Stimulated activated CD4-positive, alpha-beta T cell treated with anti-CD3 and anti-CD28 coated beads, Interleukin-15, amount 100 ng/mL, for 24 hours (primary cell): ENCODE data around the gene LCP2.
A peak's percentile ranks its signal among the peaks of the same experiment; 100 is the strongest.

Experiments
- DNase-seq: peaks from one replicate; pipeline ENCODE4 v3.0.0-alpha.2; 2020

Gene LCP2

GRCh38 chr5:170294556-170294955, 3.0 kb downstream of the LCP2 start:
- DNase-seq: no peak

- no peak for DNase-seq
These were observed 3.5 kb downstream of the LCP2 start for GRCh38 chr5:170294057-170294456.

GRCh38 chr5:170293273-170293672, 4.3 kb downstream of the LCP2 start:
- peak; percentile 68 for DNase-seq

GRCh38 chr5:170292179-170293104, 5.1 kb downstream of the LCP2 start:
- DNase-seq: no peak

GRCh38 chr5:170290498-170290897, 7.1 kb downstream of the LCP2 start:
- no peak for DNase-seq

GRCh38 chr5:170289764-170290163, 7.8 kb downstream of the LCP2 start:
- no peak for DNase-seq

GRCh38 chr5:170289121-170289520, 8.5 kb downstream of the LCP2 start:
- DNase-seq: no peak

GRCh38 chr5:170288551-170288950, 9.0 kb downstream of the LCP2 start:
- no peak for DNase-seq

GRCh38 chr5:170288151-170288550, 9.4 kb downstream of the LCP2 start:
- DNase-seq: no peak

- DNase-seq: no peak
These were observed 10.0 kb downstream of the LCP2 start for GRCh38 chr5:170287532-170287931.

GRCh38 chr5:170286386-170286925, 11.1 kb downstream of the LCP2 start:
- DNase-seq: no peak

- DNase-seq: no peak
These were observed 12.4 kb downstream of the LCP2 start for GRCh38 chr5:170285181-170285580.

- DNase-seq: no peak
These were observed 13.3 kb downstream of the LCP2 start for GRCh38 chr5:170284231-170284630.

GRCh38 chr5:170283296-170283695, 14.3 kb downstream of the LCP2 start:
- DNase-seq: no peak

GRCh38 chr5:170280011-170280493, 17.5 kb downstream of the LCP2 start:
- DNase-seq: no peak

GRCh38 chr5:170279459-170279817, 18.1 kb downstream of the LCP2 start:
- DNase-seq: no peak

- peak; percentile 90 for DNase-seq
These were observed 18.7 kb downstream of the LCP2 start for GRCh38 chr5:170278611-170279458.

GRCh38 chr5:170277867-170278281, 19.7 kb downstream of the LCP2 start:
- no peak for DNase-seq

- no peak for DNase-seq
These were observed 21.4 kb downstream of the LCP2 start for GRCh38 chr5:170276140-170276539.

GRCh38 chr5:170275376-170275994, 22.1 kb downstream of the LCP2 start:
- DNase-seq: peak; percentile 40

- peak; percentile 72 for DNase-seq
These were observed 23.4 kb downstream of the LCP2 start for GRCh38 chr5:170273968-170274710.
